ENCODE data around the gene RBM10.

RBM10 gene

DNA sequence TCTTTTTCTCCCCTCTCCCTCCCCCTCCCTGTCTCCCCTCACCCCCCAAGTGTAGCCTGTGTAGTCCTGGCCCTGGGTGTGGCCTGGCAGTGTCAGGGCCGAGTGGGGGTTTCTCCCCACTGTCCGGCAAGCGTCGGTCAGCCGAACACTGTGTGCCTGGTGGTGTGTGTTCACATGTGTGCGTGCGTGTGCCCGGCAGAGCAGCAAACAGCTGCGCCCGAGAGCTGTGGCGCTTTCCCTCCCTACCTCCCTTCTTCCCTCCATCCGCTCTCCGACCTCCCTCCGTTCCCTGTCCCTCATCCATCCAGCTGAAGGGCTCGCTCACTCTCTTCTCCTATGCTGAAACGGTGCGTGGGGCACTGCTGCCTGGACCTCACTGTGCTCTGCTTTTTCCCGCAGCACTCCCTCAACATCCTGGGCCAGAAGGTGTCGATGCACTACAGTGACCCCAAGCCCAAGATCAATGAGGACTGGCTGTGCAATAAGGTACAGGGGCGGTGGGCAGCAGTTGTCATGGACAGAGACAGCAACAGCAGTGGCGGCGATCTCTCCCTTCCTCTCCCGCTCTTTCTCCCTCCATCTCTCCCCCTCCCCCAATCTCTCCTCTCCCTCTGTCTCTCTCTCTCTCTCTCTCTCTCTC is 31.2 kb downstream of the RBM10 start:
- no peak for DNase-seq

DNA sequence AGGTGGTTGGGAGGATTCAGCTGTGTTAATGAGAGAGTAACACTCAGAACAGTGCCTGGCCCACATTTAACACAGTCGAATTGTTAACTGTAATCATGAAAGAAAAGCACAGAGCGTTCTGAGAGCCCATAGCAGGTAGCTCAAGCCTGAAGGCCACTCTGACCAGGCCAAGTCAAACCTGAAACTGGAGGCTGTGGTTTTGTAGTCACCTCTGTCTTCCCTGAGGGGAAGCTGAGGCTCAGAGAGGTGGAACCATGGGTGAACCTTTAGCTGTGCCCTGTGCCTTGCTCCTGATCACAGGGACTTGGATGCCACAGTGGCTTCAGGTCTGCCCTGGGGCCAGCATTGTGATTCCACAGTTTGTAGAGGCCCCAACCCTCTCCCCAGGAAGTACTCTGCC is 32.1 kb downstream of the RBM10 start:
- DNase-seq: no peak

DNA sequence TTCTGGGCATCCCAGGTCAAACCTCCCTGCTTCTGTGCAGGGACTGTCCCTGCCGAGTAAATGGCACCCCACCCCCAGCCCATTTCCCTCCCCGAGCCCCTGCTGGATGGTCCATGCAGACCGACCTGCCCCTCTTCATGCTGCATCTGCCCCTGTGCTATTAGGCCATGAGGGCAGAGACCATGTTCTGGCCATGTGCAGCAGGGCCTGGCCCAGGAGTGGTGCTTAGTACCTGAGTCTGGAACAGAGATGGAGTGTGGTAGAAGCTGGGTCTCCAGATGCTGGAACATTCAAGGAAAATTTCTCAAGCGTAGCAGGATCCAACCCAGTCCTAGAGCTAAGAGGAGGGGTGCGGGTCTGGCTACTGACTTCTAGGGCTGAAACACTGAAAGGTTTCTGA is 33.3 kb downstream of the RBM10 start:
- DNase-seq: no peak

DNA sequence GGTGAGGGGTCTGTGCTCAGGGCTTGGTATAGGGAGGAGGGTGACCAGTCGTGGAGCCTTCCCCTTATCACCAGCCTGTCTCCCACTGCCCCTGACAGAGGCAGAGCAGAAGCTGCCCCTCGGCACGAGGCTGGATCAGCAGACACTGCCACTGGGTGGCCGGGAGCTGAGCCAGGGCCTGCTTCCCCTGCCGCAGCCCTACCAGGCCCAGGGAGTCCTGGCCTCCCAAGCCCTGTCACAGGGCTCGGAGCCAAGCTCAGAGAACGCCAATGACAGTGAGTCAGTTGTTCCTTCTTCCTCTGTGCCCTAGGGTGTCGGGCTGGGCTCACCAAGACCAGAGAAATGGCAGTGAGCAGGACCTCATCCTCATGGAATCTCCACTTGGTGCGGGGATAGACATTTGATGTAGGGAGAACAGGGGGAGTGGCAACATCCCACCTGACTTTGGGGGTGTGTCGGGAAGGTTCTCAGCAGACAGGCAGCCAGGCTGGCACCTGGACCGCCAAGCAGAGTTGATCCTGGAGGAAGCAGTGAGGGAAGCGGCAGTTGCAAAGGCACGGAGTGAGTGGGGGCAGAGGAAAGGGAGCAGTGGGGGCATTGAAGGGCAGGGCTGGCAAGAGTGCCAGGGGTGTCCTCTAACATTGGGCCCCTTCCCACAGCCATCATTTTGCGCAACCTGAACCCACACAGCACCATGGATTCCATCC is 34.4 kb downstream of the RBM10 start:
- no peak for DNase-seq

DNA sequence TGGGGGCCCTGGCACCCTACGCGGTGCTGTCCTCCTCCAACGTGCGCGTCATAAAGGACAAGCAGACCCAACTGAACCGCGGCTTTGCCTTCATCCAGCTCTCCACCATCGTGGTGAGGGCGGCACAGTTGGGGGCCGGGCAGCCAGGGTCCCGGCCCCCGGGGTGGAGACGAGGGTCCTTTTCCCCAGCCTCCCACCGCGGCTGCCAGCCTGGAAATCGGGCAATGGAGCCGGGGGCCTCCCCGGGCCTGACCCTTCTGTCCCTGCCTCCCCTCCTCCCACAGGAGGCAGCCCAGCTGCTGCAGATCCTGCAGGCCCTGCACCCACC is 34.9 kb downstream of the RBM10 start:
- no peak for DNase-seq

DNA sequence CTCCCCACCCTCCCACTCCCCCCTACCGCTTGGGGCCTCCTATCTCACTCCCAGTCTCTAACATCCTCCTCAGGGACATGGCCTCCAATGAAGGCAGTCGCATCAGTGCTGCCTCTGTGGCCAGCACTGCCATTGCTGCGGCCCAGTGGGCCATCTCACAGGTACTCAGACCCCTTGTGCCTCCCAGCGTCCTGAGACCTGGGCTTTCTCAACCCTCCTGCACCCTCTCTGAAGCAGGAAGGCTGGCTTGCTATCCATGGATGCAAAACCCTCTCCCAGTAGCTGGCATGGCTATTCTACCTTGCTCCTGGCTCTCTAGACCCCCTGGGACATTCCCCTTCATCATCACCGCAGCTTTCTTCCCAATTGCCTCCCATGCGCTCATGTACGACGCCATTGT is 35.3 kb downstream of the RBM10 start:
- DNase-seq: no peak

DNA sequence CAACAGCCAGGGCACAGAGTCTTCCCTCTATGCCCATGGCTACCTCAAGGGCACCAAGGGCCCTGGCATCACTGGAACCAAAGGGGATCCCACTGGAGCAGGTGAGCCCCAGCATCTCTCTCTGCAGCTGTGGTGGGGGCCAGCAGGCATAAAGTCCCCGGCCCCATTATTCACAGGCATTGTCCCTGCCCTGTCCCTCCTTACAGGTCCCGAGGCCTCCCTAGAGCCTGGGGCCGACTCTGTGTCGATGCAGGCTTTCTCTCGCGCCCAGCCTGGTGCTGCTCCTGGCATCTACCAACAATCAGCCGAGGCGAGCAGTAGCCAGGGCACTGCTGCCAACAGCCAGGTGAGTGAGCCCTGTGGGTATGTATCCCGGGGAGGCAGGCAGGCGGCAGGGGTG is 36.3 kb downstream of the RBM10 start:
- DNase-seq: no peak

DNA sequence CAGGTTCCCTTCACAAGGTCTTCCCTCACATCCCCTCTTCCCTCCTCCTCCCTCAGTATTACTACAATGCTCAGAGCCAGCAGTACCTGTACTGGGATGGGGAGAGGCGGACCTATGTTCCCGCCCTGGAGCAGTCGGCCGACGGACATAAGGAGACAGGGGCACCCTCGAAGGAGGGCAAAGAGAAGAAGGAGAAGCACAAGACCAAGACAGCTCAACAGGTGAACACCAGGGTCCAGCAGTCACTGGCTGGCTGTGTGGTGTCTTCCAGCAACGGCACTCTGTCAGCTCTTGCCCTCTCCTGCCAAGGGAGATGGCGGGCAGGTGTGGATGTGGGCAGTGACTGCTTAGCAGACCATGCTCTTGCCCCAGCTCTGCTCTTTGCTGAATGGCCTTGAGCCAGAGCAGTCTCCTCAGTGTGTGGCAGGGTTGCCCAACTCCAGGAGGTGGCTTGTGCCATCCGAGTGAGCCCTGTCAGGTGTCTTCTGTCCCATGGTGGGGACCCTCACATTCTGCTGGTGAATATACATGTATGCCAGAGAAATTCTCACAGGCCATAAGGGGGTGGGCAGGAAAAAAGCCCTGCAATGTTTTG is 37.2 kb downstream of the RBM10 start:
- no peak for DNase-seq

DNA sequence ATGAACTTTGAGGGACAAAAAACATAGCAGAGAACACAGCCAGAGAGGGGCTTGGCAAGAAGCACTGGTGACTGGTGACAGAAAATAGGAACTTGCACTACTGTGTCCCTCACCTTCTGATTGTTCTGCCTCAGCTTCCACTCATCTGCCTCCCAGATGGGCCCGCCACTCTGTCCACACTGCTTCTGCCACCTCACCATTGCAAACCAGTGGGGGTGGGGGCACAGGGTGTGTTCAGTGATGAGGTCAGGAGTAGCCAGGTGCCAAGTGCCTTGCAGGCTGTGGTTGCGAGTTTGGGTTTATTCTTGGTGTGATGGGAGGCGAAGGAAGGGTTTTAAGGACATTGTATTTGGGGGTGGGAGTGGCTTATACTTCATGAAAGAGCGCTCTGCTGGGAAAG is 39.5 kb downstream of the RBM10 start:
- no peak for DNase-seq

DNA sequence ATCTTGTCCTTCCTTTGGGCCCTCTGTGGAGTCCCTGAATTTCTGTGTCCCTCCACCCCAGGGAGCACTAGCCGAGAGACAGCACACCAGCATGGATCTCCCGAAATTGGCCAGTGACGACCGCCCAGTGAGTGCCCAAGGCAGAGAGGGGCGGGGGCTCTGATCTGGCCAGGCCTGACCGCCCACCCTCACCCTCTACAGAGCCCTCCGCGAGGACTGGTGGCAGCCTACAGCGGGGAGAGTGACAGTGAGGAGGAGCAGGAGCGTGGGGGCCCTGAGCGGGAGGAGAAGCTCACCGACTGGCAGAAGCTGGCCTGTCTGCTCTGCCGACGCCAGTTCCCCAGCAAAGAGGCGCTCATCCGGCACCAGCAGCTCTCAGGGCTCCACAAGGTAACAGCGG is 40.2 kb downstream of the RBM10 start:
- no peak for DNase-seq

DNA sequence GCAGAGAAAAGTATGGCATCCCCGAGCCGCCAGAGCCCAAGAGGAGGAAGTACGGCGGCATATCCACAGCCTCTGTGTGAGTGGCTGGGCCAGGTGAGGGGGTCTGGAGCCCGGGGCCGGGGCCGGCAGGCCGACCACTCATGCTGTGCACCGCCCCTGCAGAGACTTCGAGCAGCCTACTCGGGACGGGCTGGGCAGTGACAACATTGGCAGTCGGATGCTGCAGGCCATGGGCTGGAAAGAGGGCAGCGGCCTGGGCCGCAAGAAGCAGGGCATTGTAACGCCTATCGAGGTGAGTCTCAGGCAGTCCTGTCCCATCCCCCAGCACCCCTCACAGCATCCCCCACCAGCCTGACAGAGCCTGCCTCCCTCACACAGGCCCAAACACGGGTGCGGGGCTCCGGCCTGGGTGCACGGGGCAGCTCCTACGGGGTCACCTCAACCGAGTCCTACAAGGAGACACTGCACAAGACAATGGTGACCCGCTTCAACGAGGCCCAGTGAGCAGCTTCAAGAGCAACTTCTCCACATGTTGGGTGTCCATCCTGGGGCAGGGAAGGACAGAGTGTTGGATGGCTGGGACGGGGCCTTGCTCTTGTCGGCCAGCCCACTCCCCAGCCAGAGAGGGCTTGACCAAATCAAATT is 41.2 kb downstream of the RBM10 start:
- no peak for DNase-seq

DNA sequence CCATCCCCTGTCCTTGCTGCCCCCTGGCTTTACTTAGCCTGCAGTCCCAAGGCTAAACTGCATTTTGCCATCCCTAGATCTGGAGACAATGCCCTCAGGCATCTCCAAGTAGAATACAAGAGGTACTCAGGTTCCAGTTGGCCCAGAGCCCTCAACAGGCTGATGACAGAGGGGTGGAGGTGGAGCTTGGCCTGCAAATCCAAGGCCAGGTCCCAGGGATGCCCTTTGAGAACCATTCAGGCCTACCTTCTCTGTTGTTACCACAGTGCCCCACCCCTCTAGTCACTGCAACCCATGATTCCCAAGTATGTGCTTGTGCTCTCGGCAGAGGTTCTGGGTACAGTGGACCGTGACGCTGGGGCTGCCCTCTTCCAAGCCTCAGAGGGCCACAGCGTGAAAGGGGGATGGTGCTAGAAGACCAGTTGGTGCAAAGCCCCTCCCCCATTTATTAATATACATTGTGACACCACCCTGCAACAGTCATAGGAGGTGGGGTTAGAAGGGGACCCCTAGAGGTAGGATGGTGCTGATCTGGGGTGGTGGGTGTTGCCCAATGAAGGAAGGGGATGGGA is 42.2 kb downstream of the RBM10 start:
- no peak for DNase-seq

DNA sequence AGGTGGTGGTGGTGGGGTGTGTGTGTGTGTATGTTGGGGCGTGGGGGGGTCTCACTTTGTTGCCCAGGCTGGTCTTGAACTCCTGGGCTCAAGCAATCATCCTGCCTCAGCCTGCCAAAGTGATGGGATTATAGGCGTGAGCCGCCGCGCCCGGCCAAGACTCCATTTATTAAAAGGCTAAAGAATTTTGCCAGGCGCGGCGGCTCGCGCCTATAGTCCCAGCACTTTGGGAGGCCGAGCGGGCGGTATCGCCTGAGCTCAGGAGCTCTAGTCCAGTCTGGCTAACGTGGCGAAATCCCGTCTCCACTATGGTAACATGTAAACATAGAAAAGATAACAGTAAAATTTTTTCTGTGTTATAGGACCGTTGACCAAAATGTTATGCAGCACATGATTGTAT is 44.9 kb downstream of the RBM10 start:
- DNase-seq: no peak

DNA sequence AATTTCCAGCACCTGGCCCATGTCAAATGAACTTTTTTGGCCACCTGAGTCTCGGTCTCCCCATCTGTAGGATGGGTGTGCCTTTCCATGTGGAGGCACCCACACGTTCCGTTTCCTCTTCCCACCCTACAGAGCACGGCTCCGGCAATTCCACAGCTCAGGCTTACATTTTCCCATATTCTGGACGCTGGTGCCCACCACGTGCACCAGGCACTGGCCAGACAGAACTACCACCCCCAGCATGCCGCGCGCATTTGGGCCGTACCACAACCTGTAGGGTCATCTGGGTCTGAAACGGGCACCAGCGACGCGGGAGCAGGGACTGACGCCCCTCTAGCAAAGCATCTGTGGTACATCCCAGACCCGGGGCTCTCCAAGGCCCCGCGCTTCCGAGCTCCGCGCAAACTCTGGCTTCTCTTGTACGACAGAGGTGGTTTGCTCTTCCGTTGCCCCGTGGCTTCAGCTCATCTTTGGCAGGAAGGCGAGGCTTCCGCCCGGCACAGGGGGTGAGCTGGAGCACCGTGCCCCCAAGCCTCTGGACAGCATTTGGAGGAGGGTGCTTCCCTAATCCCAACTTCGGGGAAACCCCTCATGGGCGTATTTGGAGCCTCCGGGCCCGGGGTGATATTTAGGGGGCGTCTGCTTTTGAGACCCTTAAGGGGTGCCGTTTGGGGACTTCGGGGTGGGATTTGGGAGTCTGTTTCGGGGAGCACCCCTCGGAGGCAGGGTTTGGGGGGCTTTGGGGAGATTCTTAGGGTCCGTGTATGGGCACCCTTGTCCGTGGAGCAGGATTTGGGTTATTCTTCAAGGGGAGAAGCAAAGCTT is 45.6 kb downstream of the RBM10 start:
- DNase-seq: peak; percentile 70 to 75

DNA sequence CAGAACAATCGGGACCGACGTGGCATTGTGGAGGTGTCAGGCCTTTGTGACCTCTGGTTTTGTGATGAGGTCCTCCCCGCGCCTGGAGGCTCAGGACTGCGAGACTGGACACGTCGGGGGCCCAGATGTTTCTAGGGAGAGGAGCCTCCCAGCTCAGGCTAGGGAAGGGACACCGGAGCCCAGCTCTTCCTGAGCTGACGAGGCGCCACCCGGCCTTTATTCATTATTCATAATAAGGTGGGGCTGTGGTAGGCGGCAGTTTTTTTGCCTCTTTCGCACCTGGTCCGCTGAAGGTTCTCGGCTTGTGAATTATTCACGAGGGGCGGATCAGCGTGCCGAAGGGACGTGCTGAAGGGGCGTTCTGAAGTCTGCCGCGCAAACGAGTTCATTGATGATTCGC is 46.3 kb downstream of the RBM10 start:
- DNase-seq: peak; percentile 42 to 46

DNA sequence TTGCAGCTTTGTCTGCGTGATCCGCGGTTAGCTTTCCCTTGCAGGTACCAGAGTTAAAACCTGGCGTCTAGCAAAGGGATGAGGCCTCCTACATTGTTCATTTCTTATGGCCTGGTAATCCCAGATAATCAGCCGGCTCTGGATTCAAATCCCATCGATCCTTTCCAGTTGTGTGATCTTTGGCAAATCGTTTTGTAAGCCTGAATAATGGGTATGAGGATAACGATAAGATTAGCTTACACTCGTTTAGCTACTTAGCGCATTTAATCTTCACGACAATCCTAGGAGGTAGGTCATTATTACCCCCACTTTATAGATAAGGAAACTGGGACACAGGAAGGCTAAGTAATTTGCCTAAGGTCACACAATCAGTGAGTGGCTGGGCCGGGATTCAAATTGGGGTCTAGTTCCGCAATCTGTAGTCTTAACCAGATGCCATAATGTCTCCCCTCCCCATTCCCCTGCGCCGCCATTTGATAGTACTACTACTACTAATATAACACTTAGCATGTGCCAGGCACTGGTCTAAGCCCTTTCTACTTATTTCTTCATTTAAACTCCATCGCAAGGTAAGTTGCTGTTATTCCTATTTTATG is 46.9 kb downstream of the RBM10 start:
- DNase-seq: no peak

DNA sequence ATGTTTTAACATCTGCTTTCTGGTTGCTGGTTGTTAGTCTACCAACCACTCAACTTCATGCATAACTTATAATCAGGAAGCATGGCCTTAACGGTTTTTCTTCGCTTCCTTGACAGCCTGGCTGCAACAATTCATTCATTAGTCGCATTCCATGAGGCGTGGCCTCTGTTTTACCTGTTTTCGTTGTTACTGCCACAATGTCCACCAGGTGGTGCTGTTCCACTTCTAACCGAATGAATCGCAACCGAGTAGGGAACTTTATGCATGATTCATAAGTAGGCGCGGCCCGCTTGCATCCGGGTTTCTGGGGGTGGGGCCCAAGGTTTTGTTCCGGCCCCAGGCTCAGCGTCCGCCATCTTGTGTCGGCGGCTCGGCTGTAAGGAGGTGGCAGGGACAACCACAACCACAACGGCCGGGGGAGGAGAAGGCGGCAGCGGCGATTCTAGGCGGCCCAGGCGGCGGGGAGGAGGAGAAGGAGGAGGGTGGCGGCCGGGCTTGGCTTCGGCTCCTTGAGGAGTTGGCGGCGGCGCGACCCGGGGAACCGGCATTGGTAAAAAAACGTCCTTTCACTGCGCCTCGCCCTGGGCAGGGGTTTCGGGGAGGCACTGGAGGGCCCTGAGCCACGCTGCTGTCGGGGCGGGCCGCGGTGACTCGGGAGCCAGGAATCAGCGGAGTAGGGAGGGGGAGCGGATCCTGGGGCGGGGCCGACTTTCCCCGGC is 48.6 kb downstream of the RBM10 start, which contains the start of gene UBA1:
TSS of gene UBA1 (plus strand) at position 355 of the 719 bp plus-strand sequence. CDS start 4,974 bp downstream, outside the sequence.
- DNase-seq: peak; percentile 89 to 90

DNA sequence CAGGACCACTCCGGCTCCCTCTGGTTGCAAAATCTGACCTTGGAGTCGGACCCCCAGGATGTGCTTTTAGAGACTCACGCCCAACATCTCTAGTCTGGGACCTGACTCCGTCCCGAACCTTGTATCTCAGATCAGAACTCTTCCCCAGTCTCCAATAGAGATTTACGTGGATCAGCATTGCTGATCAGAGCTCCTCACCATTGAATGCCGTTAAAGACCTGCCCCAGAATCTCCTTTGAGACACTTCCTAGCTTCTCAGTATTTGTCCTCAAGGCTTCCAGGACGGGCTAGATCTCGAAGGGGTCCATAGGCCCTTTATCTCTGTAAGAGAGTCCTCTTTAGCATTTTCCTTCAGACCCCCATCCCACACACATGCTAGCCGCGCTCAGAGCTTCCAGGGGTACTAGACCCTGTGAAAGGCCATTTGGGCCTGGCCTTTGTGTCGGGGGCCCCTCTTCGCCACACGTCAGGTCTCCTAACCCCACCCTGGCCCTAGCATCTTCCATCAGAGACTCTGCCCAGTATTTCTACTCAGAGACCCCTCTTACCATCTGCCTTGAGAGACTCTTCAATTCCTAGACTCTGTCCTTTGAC is 49.3 kb downstream of the RBM10 start:
- no peak for DNase-seq

DNA sequence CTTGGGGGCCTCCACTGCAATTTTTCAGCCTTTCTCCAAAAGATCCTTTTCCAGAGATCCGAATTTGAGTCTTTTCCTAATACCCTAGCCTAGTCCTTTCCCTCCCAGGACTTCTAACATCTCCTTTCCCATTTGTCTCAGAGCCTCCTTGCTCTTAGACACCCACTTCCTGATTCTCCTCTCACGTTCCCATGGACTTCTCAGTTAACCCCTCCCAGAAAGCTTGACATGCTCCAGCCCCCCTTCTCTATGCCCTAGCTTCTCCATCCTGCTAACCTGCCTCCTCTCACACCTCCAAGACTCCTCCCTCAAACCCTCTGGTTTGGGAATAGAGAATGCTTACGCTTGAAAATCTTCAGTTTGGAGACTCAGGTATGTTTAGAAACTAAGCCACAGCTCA is 51.1 kb downstream of the RBM10 start:
- DNase-seq: no peak

DNA sequence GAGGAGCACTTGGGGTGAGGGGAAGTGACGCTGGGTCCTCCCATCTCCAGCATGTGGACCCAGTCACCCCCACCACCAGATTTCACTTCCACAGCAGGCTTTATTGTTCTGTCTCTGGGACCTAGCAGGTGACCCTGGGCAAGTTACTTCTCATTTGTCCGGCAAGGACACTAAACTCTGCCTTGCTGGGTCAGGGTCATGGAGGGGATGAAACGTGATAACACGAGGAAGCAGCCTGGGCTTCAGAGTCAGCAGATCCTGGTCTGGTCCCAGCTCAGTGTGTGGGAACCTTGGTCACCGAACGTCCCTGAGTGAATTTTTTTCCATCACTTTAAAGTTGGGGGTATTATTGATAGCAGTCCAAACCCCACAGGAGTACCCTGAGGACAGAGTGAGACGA is 52.5 kb downstream of the RBM10 start:
- no peak for DNase-seq

DNA sequence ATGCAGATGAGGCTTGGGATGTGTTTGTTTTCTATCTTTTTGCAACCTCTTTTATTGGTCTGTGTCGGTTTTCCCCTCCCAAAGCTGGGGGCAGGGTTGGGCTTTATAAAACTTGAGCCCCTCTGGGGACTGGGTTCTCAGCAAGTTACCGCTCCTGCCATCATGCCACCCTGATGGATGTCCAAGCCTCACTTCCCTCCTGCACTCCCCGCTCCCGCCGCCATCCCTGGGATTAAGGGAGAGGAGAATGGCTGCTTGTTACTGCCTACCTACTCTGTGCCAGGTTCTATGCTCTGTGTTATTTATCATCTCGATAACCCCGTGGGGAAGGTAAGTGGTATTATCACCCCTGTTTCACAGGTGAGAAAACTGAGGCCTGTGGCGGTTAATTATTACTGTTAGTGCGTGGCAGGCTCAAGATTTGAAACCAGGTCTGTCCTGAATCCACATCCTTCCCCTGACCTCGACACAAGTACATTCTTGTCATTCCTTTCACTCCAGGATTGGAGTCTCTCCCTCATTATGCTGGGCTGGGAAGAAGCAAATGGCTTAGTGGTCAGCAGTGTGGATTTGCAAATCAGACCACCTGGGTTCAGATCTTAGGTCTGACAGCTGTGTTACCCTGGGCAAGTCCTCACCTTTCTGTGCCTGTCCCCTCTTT is 53.1 kb downstream of the RBM10 start:
- no peak for DNase-seq
